Ovary (tissue), 9 donors: ENCODE results near the gene ITPRIPL2. TPM values are rescaled to one million over a fixed set of nuclear protein-coding genes. Genes with fewer than 3 reads are reported as not detected.

Experiments used
- DNase-seq, 5 donors: peaks; one replicate each; pipeline ENCODE4 v3.0.0-alpha.2; 2019 to 2020
- H3K27ac ChIP-seq, 2 donors: fragments of 200-600 bp; one replicate each; pipeline versions ENCODE4 v1.5.1 to v1.8.0; 2019 to 2022
- H3K27me3 ChIP-seq: fragments of 200-600 bp; one replicate; pipeline ENCODE4 v1.8.0; 2022
- H3K36me3 ChIP-seq: fragments of 200-600 bp; sonication (generic); one replicate; pipeline ENCODE4 v1.5.1; 2019
- H3K4me1 ChIP-seq: one replicate; pipeline ENCODE4 v1.8.1; 2013; ENCODE audit warnings: mild to moderate bottlenecking, moderate library complexity; ENCODE audit not compliant: insufficient read depth
- H3K4me3 ChIP-seq: fragments of 200-600 bp; sonication (generic); one replicate; pipeline ENCODE4 v1.5.1; 2017
- H3K9me3 ChIP-seq, 2 donors: fragments of 200-600 bp in 1 of 2; sonication (generic) in 1 of 2; one replicate each; pipeline versions ENCODE4 v1.5.1 to v1.8.1; 2013 to 2019; ENCODE audit warnings: mild to moderate bottlenecking in 1 of 2, moderate library complexity in 1 of 2
- EP300 ChIP-seq: sonication (generic); formaldehyde crosslinking; IDR thresholded peaks from one replicate; pipeline ENCODE4 v1.6.1; 2017; ENCODE audit warnings: antibody characterized with exemption
- POLR2A ChIP-seq: fragments of 450-650 bp; IDR thresholded peaks from one replicate; pipeline ENCODE4 v1.6.1; 2017; ENCODE audit warnings: antibody characterized with exemption, mild to moderate bottlenecking, moderate library complexity
- WGBS, 3 donors: extraction: QIAGEN DNeasy Blood & Tissue Kit in 1 of 3; methylation state at CpG; one replicate each; pipeline versions ENCODE4 v1.1.5 to v1.1.7; 2013 to 2017; 5-methylcytosine and 5-hydroxymethylcytosine counted together
- intact Hi-C, 4 donors: fragments of 100-400 bp; cut with DNase I; formaldehyde crosslinking; loops; one replicate each; pipeline versions ENCODE4 v1.11.0 to v1.15.1; 2022 to 2023
- polyA plus RNA-seq, 2 donors: library from polyadenylated mRNA; stranded (reverse); fragments of 200-250 nt in 1 of 2; fragments of 350-450 nt in 1 of 2; fragmentation: Illumina TruSeq in 1 of 2; extraction: RNeasy Lipid Tissue Mini Kit (QIAGEN cat#74804) in 1 of 2; gene quantifications; one replicate each; pipeline ENCODE4 v1.2.3, GENCODE V29; 2013 to 2014
- total RNA-seq, 7 donors: library from RNA; depleted of rRNA in 2 of 7; stranded (reverse); fragments of >200 nt in 2 of 7; fragmentation: NEBNext Ultra II Directional in 3 of 7; extraction: Animal tissue kit (Norgen Biotek cat#: 25700) in 3 of 7; gene quantifications; one replicate each; pipeline versions ENCODE4 v1.1.0 to v1.2.4, GENCODE V29; 2016 to 2023
- TF ChIP-seq, protein P1 (sequence below), 3 donors: fragments of 450-650 bp in 2 of 3; fragments of 200-600 bp in 1 of 3; IDR thresholded peaks; one replicate each; pipeline versions ENCODE4 v1.5.1 to v1.8.0; 2016 to 2022; ENCODE audit warnings: antibody characterized with exemption in 3 of 3, mild to moderate bottlenecking in 1 of 3
- donor health status: DM: no; HTN: no; CAD: no; lungs with moderate emphysema.
- donor health status: DM: no; HTN: no; CAD: no.
- donor health status: Bipolar disorder and iron deficiency.
- donor health status: DM: yes; HTN: yes; CAD: no.
- donor health status: DM: no; HTN: no; CAD: no.
- donor health status: DM: yes; HTN: yes; CAD: no.

The ITPRIPL2 gene
- total and polyA plus RNA-seq, 9 donors = 11.4 to 58.5 (median 42.3) TPM

DNA sequence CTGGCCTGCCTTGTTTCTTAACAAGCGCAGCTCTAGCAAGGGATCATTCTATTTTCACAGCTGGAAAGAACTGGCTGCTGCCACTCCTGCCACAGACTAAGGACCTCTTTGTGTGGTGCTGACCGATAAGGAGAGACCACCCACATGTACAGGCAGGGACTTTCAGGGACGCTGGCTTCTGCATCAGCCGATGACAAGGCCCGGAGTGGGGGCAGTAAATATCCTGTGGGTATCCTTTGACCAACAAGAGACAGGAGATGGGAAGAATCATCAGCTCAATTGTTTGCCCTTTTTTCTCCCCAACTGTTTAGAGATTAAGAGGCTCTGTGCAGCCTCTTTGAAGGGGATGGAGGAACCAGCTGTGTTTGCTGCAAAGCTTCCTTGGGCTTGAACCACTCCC, 9.2 kb upstream of the ITPRIPL2 start:
- intact Hi-C loops = loop anchor here in 1 of 4 donors (10.0 kb wide), 1 partner anchor 50 kb away; no protein-coding TSS in a partner anchor
- H3K36me3 ChIP-seq = no peaks in the 10 kb centered on the region
- TF ChIP-seq, protein P1, sequence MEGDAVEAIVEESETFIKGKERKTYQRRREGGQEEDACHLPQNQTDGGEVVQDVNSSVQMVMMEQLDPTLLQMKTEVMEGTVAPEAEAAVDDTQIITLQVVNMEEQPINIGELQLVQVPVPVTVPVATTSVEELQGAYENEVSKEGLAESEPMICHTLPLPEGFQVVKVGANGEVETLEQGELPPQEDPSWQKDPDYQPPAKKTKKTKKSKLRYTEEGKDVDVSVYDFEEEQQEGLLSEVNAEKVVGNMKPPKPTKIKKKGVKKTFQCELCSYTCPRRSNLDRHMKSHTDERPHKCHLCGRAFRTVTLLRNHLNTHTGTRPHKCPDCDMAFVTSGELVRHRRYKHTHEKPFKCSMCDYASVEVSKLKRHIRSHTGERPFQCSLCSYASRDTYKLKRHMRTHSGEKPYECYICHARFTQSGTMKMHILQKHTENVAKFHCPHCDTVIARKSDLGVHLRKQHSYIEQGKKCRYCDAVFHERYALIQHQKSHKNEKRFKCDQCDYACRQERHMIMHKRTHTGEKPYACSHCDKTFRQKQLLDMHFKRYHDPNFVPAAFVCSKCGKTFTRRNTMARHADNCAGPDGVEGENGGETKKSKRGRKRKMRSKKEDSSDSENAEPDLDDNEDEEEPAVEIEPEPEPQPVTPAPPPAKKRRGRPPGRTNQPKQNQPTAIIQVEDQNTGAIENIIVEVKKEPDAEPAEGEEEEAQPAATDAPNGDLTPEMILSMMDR (IDR thresholded peaks at IDR 0.05) = no peak
- TF ChIP-seq POLR2A (no peak), EP300 (no peak)
- no peaks in the 10 kb centered on the region for H3K4me1 ChIP-seq
- H3K9me3 ChIP-seq = no peaks in the 10 kb centered on the region
- 51 to 63% (median 53%) methylated on average over 5 of the region's 5 CpGs for WGBS, 3 donors
- DNase-seq = no peak
- no peaks in the 10 kb centered on the region for H3K27me3 ChIP-seq
- H3K4me3 ChIP-seq = no peak overlapping the region
- H3K27ac ChIP-seq = no peak overlapping the region

DNA sequence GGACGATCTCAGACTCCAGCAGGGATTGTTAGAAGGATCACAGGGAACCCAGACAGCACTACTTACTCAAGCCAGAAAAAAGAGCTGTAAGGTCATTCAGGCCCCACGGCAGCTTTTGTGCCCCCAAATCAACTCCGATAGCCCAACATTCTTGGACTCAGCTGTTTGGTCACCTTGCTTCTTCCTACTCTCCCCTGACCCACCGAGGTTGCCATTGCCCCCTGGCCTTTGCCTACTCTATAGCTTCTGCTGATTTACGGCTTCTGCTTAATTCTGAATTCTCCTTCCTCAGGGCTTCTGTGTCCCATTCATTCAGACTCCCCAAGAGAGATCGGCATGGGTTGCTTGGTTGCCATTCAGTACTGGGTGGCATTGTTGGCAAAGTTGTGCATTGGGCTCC, 8.6 kb upstream of the ITPRIPL2 start:
- Histone ChIP-seq H3K27ac (no peak overlapping the region), H3K36me3 (no peaks in the 10 kb centered on the region), H3K4me1 (no peaks in the 10 kb centered on the region), H3K9me3 (no peaks in the 10 kb centered on the region), H3K4me3 (no peak overlapping the region), H3K27me3 (no peaks in the 10 kb centered on the region)
- WGBS, 3 donors = 67 to 72% (median 70%) methylated on average over 6 of the region's 6 CpGs
- DNase-seq = no peak
- no peak for TF ChIP-seq POLR2A
- no peak for TF ChIP-seq EP300
- intact Hi-C loops = loop anchor here in 1 of 4 donors (10.0 kb wide), 1 partner anchor 50 kb away; no protein-coding TSS in a partner anchor

DNA sequence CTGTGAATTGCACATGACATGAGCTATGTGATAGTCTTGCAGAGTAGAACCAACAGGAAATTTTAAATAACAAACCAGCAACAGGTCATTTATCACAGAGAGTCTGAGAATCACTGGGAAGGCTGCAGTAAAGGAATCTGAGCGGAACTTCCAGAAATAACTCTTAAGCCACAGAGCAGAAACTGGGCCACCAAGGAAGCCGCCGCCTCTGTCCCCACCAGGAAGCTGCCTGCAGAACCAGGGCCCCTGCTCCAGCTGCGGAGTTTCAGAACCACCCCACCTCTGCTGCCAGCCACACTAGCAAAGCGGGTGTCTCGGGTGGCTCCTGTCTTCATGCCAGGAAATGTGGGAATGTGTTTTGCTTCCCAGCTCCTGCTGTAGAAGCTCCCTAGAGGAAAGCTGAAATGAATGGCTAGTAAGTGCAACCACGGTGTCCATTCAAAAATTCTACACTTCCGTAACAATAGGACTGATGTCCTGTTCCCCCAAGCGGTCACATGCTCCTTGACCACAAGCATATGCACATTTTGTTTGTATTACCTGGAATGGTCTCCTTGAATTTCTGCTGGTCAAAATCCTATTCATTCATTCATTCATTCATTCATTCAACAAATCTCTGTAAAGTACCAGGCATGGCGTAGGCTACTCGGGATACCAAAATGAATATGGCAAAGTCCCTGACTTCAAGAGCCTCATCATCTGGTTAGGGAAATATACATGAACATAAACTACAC, 7.7 kb upstream of the ITPRIPL2 start:
- TF ChIP-seq POLR2A (no peak), EP300 (no peak)
- TF ChIP-seq, protein P1 (IDR thresholded peaks at IDR 0.05) = no peak
- Histone ChIP-seq H3K9me3 (no peaks in the 10 kb centered on the region), H3K27ac (no peak overlapping the region), H3K27me3 (no peaks in the 10 kb centered on the region), H3K36me3 (no peaks in the 10 kb centered on the region), H3K4me1 (no peaks in the 10 kb centered on the region), H3K4me3 (no peak overlapping the region)
- WGBS, 3 donors = 71 to 82% (median 82%) methylated on average over 11 of the region's 11 CpGs
- DNase-seq = no peak
- intact Hi-C loops = loop anchor here in 1 of 4 donors (10.0 kb wide), 1 partner anchor 49 kb away; no protein-coding TSS in a partner anchor

DNA sequence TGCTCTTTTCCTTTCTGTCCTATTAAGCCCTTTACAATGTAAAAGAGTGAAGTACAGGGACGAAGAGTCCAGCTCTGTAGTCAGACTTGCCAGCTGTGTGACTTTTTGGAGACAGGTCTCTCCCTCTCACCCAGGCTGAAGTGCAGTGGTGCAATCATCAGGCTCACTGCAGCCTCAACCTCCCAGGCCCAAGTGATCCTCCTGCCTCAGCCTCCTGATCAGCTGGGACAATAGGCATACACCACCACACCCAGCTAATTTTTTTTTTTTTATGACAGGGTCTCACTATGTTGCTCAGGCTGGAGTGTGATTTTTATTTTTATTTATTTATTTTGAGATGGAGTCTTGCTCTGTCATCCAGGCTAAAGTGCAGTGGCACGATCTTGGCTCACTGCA, 7.1 kb upstream of the ITPRIPL2 start:
- intact Hi-C loops = loop anchor here in 1 of 4 donors (10.0 kb wide), 1 partner anchor 48 kb away; no protein-coding TSS in a partner anchor
- H3K9me3 ChIP-seq = no peaks in the 10 kb centered on the region
- no peaks in the 10 kb centered on the region for H3K27me3 ChIP-seq
- TF ChIP-seq, protein P1 (IDR thresholded peaks at IDR 0.05) = no peak
- TF ChIP-seq EP300 = no peak
- TF ChIP-seq POLR2A = no peak
- no peak for DNase-seq
- no peak overlapping the region for H3K4me3 ChIP-seq
- H3K4me1 ChIP-seq = no peaks in the 10 kb centered on the region
- no peaks in the 10 kb centered on the region for H3K36me3 ChIP-seq
- no peak overlapping the region for H3K27ac ChIP-seq
- WGBS, 3 donors = 89 to 98% (median 96%) methylated on average over 2 of the region's 2 CpGs
